ENCODE measurements around the gene NCK1.

DNA sequence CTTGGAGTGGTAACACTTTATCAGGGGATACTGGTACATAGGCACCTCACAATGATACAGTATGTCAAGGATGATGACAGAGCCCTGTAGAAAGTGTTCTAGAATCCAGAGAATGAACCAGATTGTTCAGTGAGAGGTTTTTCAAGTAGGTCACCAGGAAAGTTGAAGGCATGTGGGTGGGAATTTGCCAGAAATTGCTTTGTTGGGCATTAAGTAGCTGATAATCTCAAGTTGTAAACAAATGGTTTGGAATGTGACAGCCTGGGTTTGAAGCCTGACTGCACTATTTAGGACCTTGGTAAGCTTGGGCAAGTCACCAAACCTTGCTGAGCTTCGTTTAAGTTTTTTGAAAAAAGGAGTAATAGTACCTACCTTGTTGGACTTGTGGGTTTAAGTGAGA lies 30.5 kb upstream of the NCK1 start:
- TF ChIP-seq, protein P1, sequence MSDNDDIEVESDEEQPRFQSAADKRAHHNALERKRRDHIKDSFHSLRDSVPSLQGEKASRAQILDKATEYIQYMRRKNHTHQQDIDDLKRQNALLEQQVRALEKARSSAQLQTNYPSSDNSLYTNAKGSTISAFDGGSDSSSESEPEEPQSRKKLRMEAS (IDR thresholded peaks at IDR 0.05): no peak
- TF ChIP-seq SIN3A (IDR thresholded peaks at IDR 0.05; ENCODE audit: low read depth): no peak
- TF ChIP-seq EZH2 (IDR thresholded peaks at IDR 0.05): no peak
- TF ChIP-seq, protein P2, sequence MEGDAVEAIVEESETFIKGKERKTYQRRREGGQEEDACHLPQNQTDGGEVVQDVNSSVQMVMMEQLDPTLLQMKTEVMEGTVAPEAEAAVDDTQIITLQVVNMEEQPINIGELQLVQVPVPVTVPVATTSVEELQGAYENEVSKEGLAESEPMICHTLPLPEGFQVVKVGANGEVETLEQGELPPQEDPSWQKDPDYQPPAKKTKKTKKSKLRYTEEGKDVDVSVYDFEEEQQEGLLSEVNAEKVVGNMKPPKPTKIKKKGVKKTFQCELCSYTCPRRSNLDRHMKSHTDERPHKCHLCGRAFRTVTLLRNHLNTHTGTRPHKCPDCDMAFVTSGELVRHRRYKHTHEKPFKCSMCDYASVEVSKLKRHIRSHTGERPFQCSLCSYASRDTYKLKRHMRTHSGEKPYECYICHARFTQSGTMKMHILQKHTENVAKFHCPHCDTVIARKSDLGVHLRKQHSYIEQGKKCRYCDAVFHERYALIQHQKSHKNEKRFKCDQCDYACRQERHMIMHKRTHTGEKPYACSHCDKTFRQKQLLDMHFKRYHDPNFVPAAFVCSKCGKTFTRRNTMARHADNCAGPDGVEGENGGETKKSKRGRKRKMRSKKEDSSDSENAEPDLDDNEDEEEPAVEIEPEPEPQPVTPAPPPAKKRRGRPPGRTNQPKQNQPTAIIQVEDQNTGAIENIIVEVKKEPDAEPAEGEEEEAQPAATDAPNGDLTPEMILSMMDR (IDR thresholded peaks at IDR 0.05 in 2 of 3, conservative IDR thresholded peaks at IDR 0.05 in 1 of 3; ENCODE audit: borderline replicate concordance in 1 of 3, insufficient read depth in 1 of 3, low read depth in 2 of 3, low read length in 2 of 3): no peak
- TF ChIP-seq JUND (IDR thresholded peaks at IDR 0.05): no peak
- TF ChIP-seq POLR2A (IDR thresholded peaks at IDR 0.05; ENCODE audit: borderline replicate concordance, extremely low read depth, insufficient read depth, insufficient read length): no peak
